ENCODE data around the gene PLEKHA8. TPM values are rescaled to one million over a fixed set of nuclear protein-coding genes. Genes with fewer than 3 reads are reported as not detected.

PLEKHA8 gene
- total RNA-seq, 1 donor from 2014 or later = 8.8 TPM

GRCh38 chr7:30028749-30029635 is 780 bp downstream of the PLEKHA8 start:
- ATAC-seq (no peak), DNase-seq (no peak)
- intact Hi-C loops (cut with DNase I) = no loop called here
- Histone ChIP-seq H3K27me3 (ENCODE audit: low read depth) (no peaks in the 10 kb centered on the region), H3K27ac (peak overlapping the region; percentile 82), H3K4me3 (peak overlapping the region; percentile 95), H3K4me1 (peaks cover 50% of the 10 kb centered on the region), H3K9me3 (no peaks in the 10 kb centered on the region), H3K36me3 (no peaks in the 10 kb centered on the region)
- no peak for TF ChIP-seq CTCF (IDR thresholded peaks at IDR 0.05)

GRCh38 chr7:30029696-30030095 is 1.5 kb downstream of the PLEKHA8 start:
- H3K27ac ChIP-seq = no peak overlapping the region
- peak overlapping the region; percentile 95 for H3K4me3 ChIP-seq
- DNase-seq (no peak), ATAC-seq (no peak)
- H3K9me3 ChIP-seq = no peaks in the 10 kb centered on the region
- TF ChIP-seq CTCF (IDR thresholded peaks at IDR 0.05) = no peak
- H3K36me3 ChIP-seq = no peaks in the 10 kb centered on the region
- H3K27me3 ChIP-seq (ENCODE audit: low read depth) = no peaks in the 10 kb centered on the region
- intact Hi-C loops (cut with DNase I) = no loop called here
- H3K4me1 ChIP-seq = peaks cover 43% of the 10 kb centered on the region

GRCh38 chr7:30032310-30033125 is 4.3 kb downstream of the PLEKHA8 start:
- TF ChIP-seq CTCF (IDR thresholded peaks at IDR 0.05) = no peak
- intact Hi-C loops (cut with DNase I) = no loop called here
- H3K27me3 ChIP-seq (ENCODE audit: low read depth) = no peaks in the 10 kb centered on the region
- no peaks in the 10 kb centered on the region for H3K9me3 ChIP-seq
- no peak overlapping the region for H3K27ac ChIP-seq
- no peaks in the 10 kb centered on the region for H3K36me3 ChIP-seq
- ATAC-seq (no peak), DNase-seq (no peak)
- H3K4me3 ChIP-seq = no peak overlapping the region
- peaks cover 28% of the 10 kb centered on the region for H3K4me1 ChIP-seq

GRCh38 chr7:30034501-30034900 is 6.3 kb downstream of the PLEKHA8 start:
- H3K27me3 ChIP-seq (ENCODE audit: low read depth) = no peaks in the 10 kb centered on the region
- intact Hi-C loops (cut with DNase I) = no loop called here
- TF ChIP-seq CTCF (IDR thresholded peaks at IDR 0.05) = no peak
- no peaks in the 10 kb centered on the region for H3K9me3 ChIP-seq
- no peaks in the 10 kb centered on the region for H3K36me3 ChIP-seq
- no peak overlapping the region for H3K4me3 ChIP-seq
- DNase-seq = no peak
- H3K4me1 ChIP-seq = peaks cover 20% of the 10 kb centered on the region
- no peak overlapping the region for H3K27ac ChIP-seq
- ATAC-seq = no peak

GRCh38 chr7:30036220-30036619 is 8.0 kb downstream of the PLEKHA8 start:
- DNase-seq = no peak
- intact Hi-C loops (cut with DNase I) = no loop called here
- peaks cover 8% of the 10 kb centered on the region for H3K4me1 ChIP-seq
- no peak for TF ChIP-seq CTCF (IDR thresholded peaks at IDR 0.05)
- H3K9me3 ChIP-seq = no peaks in the 10 kb centered on the region
- H3K27ac ChIP-seq = no peak overlapping the region
- no peaks in the 10 kb centered on the region for H3K27me3 ChIP-seq (ENCODE audit: low read depth)
- H3K36me3 ChIP-seq = no peaks in the 10 kb centered on the region
- H3K4me3 ChIP-seq = no peak overlapping the region
- no peak for ATAC-seq

Data from lower lobe of right lung (tissue), 2 donors.